IMR-90 (cell line): ENCODE measurements around the gene AIDA. TPM values are rescaled to one million over a fixed set of nuclear protein-coding genes. Genes with fewer than 3 reads are reported as not detected.

Source experiments
- ATAC-seq: fragments of 200-7000 bp; cut with Tn5 transposase; 2 replicates; pipeline ENCODE4 v1.9.1; 2020; ENCODE audit warnings: low read depth, mild to moderate bottlenecking, moderate library complexity
- BruUV-seq: library from RNA; stranded (reverse); fragments of 400-500 nt; replicated peaks from 2 replicates; lab custom pipeline; 2021; lab: Mats Ljungman, UMichigan
- CTCF ChIA-PET: fragments of 300-600 bp; formaldehyde crosslinking; extraction: SDS; loops from one replicate; lab custom pipeline; 2021; ENCODE audit warnings: antibody characterized with exemption; lab: Yijun Ruan, JAX
- POLR2A ChIA-PET: fragments of 300-600 bp; sonication (Branson Sonifier 250); formaldehyde crosslinking; loops from one replicate; lab custom pipeline; 2022; ENCODE audit warnings: antibody characterized with exemption; ENCODE audit not compliant: unreplicated experiment; lab: Charles Lee
- DNase-seq: peaks from one replicate; pipeline ENCODE4 v3.0.0; 2013
- H2AFZ ChIP-seq: replicated peaks from 2 replicates; pipeline ENCODE3; 2013; ENCODE audit warnings: low read length, mild to moderate bottlenecking; ENCODE audit not compliant: poor library complexity
- H2AK5ac ChIP-seq: 2 replicates; pipeline ENCODE4 v1.6.1; 2013; ENCODE audit warnings: low read depth, low read length, inconsistent platforms
- H2AK9ac ChIP-seq: replicated peaks from 2 replicates; pipeline ENCODE3; 2013; ENCODE audit warnings: mild to moderate bottlenecking, low read depth, low read length, moderate library complexity; ENCODE audit not compliant: poor library complexity
- H2BK120ac ChIP-seq: 2 replicates; pipeline ENCODE4 v1.6.1; 2013; ENCODE audit warnings: low read depth, low read length, inconsistent platforms
- H2BK15ac ChIP-seq: 3 replicates; pipeline ENCODE4 v1.6.1; 2013; ENCODE audit warnings: low read depth, low read length, inconsistent platforms
- H2BK20ac ChIP-seq: 2 replicates; pipeline ENCODE4 v1.6.1; 2013; ENCODE audit warnings: low read depth, mild to moderate bottlenecking, inconsistent platforms, low read length, moderate library complexity
- H2BK5ac ChIP-seq: 2 replicates; pipeline ENCODE4 v1.6.1; 2013; ENCODE audit warnings: mild to moderate bottlenecking, low read depth, low read length, inconsistent platforms; ENCODE audit not compliant: poor library complexity, severe bottlenecking
- H3K14ac ChIP-seq: replicated peaks from 2 replicates; pipeline ENCODE4 v1.6.1; 2013; ENCODE audit warnings: low read depth, low read length, inconsistent platforms
- H3K18ac ChIP-seq: 2 replicates; pipeline ENCODE4 v1.6.1; 2013; ENCODE audit warnings: low read depth, low read length, control low read depth
- H3K23ac ChIP-seq: 2 replicates; pipeline ENCODE4 v1.6.1; 2013; ENCODE audit warnings: low read depth, low read length, inconsistent platforms
- H3K27ac ChIP-seq: 2 replicates; pipeline ENCODE4 v1.5.1; 2013; ENCODE audit warnings: mild to moderate bottlenecking, control low read depth, low read length; ENCODE audit not compliant: insufficient read depth
- H3K27me3 ChIP-seq: 2 replicates; pipeline ENCODE4 v1.6.1; 2013; ENCODE audit warnings: low read length; ENCODE audit not compliant: control insufficient read depth, insufficient read depth
- H3K36me3 ChIP-seq: 2 replicates; pipeline ENCODE4 v1.6.1; 2013; ENCODE audit warnings: low read length, mixed read lengths; ENCODE audit not compliant: control insufficient read depth, insufficient read depth
- H3K4ac ChIP-seq: 2 replicates; pipeline ENCODE4 v1.6.1; 2013; ENCODE audit warnings: low read depth, low read length, inconsistent platforms
- H3K4me1 ChIP-seq: 2 replicates; pipeline ENCODE4 v1.6.1; 2013; ENCODE audit warnings: low read length, mixed read lengths; ENCODE audit not compliant: control insufficient read depth, insufficient read depth
- H3K4me2 ChIP-seq: 2 replicates; pipeline ENCODE4 v1.6.1; 2013; ENCODE audit warnings: low read depth, mild to moderate bottlenecking, control low read depth, low read length, moderate library complexity
- H3K4me3 ChIP-seq: 2 replicates; pipeline ENCODE4 v1.5.1; 2013; ENCODE audit warnings: low read depth, mild to moderate bottlenecking, control low read depth, low read length, moderate library complexity; ENCODE audit not compliant: insufficient read depth
- H3K56ac ChIP-seq: 2 replicates; pipeline ENCODE4 v1.6.1; 2013; ENCODE audit warnings: low read length, inconsistent platforms; ENCODE audit not compliant: insufficient read depth; ENCODE audit errors: extremely low read depth
- H3K79me1 ChIP-seq, 2 experiments: 2 replicates each; pipeline ENCODE4 v1.6.1; 2013; ENCODE audit warnings: low read length in 2 of 2, inconsistent platforms in 1 of 2, low read depth in 1 of 2
- H3K9ac ChIP-seq: 2 replicates; pipeline ENCODE4 v1.6.1; 2013; ENCODE audit warnings: low read depth, low read length, control low read depth
- H3K9me1 ChIP-seq: 2 replicates; pipeline ENCODE4 v1.6.1; 2013; ENCODE audit warnings: low read length, inconsistent platforms; ENCODE audit not compliant: insufficient read depth
- H3K9me3 ChIP-seq: 2 replicates; pipeline ENCODE4 v1.6.1; 2013; ENCODE audit warnings: low read length; ENCODE audit not compliant: control insufficient read depth, insufficient read depth
- H4K20me1 ChIP-seq: 2 replicates; pipeline ENCODE4 v1.6.1; 2013; ENCODE audit warnings: low read length, inconsistent platforms; ENCODE audit not compliant: insufficient read depth
- H4K5ac ChIP-seq: 2 replicates; pipeline ENCODE4 v1.6.1; 2013; ENCODE audit warnings: mild to moderate bottlenecking, low read depth, low read length, control low read depth
- H4K8ac ChIP-seq, 2 experiments: 2 replicates each; pipeline ENCODE4 v1.6.1; 2013; ENCODE audit warnings: low read depth in 2 of 2, low read length in 2 of 2, control low read depth in 1 of 2, inconsistent platforms in 1 of 2
- H4K91ac ChIP-seq: 2 replicates; pipeline ENCODE4 v1.6.1; 2013; ENCODE audit warnings: low read depth, low read length, inconsistent platforms; ENCODE audit not compliant: insufficient read depth
- BHLHE40 ChIP-seq: fragments of 150-350 bp; IDR thresholded peaks from 2 replicates; pipeline ENCODE4 v1.6.1; 2016; ENCODE audit warnings: mild to moderate bottlenecking, low read depth, low read length
- CEBPB ChIP-seq: IDR thresholded peaks from 2 replicates; pipeline ENCODE4 v1.6.1; 2012; ENCODE audit warnings: low read depth, low read length, improper control_type of control experiment
- FOS ChIP-seq: fragments of 150-350 bp; IDR thresholded peaks from 2 replicates; pipeline ENCODE4 v1.6.1; 2016; ENCODE audit warnings: low read depth, low read length
- MAFK ChIP-seq: IDR thresholded peaks from 2 replicates; pipeline ENCODE4 v1.6.1; 2012; ENCODE audit warnings: low read depth, low read length, improper control_type of control experiment
- POLR2A ChIP-seq: IDR thresholded peaks from 2 replicates; pipeline ENCODE4 v1.6.1; 2012; ENCODE audit warnings: mild to moderate bottlenecking, low read depth, low read length
- RAD21 ChIP-seq: IDR thresholded peaks from 2 replicates; pipeline ENCODE4 v1.6.1; 2012; ENCODE audit warnings: low read length, improper control_type of control experiment
- RCOR1 ChIP-seq: IDR thresholded peaks from 2 replicates; pipeline ENCODE4 v1.6.1; 2012; ENCODE audit warnings: mild to moderate bottlenecking, low read length, improper control_type of control experiment; ENCODE audit not compliant: insufficient replicate concordance
- RFX5 ChIP-seq: IDR thresholded peaks from 2 replicates; pipeline ENCODE4 v1.8.0; 2012; ENCODE audit warnings: low read depth, mild to moderate bottlenecking, low read length, moderate library complexity
- SMC3 ChIP-seq: fragments of 150-350 bp; IDR thresholded peaks from 2 replicates; pipeline ENCODE4 v1.6.1; 2016; ENCODE audit warnings: low read depth, mild to moderate bottlenecking, antibody characterized with exemption, low read length, moderate library complexity
- USF2 ChIP-seq: fragments of 150-350 bp; IDR thresholded peaks from 2 replicates; pipeline ENCODE4 v1.6.1; 2017; ENCODE audit warnings: mild to moderate bottlenecking, antibody characterized with exemption, low read length, low read depth
- WGBS, 2 experiments: methylation state at CpG; one replicate each; pipeline versions ENCODE4 v1.1.5 to v1.1.7; 2013; ENCODE audit warnings: missing lambda C conversion rate in 2 of 2; ENCODE audit not compliant: insufficient read length in 1 of 2; ENCODE audit errors: extremely low coverage in 2 of 2; 5-methylcytosine and 5-hydroxymethylcytosine counted together
- dilution Hi-C: fragments of 300-500 bp; cut with HindIII; formaldehyde crosslinking; loops from one replicate; pipeline ENCODE4 v1.14.3; 2018; ENCODE audit warnings: low sequenced_read_pairs; ENCODE audit not compliant: unreplicated experiment
- in situ Hi-C: fragments of 300-500 bp; cut with MboI; formaldehyde crosslinking; loops from 3 replicates; pipeline ENCODE4 v1.14.3; 2019; ENCODE audit warnings: low sequenced_read_pairs, inconsistent platforms, mixed read lengths
- intact Hi-C: fragments of 100-400 bp; cut with micrococcal nuclease; formaldehyde crosslinking; loops from 2 replicates; pipeline ENCODE4 v1.10.0; 2022
- polyA plus RNA-seq, 3 experiments: library from polyadenylated mRNA; depleted of rRNA; stranded (reverse); fragments of >200 nt; gene quantifications; 2 replicates each; pipeline ENCODE4 v1.2.3, GENCODE V29; 2012; ENCODE audit warnings: low replicate concordance in 1 of 3
- total RNA-seq: library from RNA; depleted of rRNA; stranded (reverse); fragments of >200 nt; gene quantifications from 2 replicates; pipeline ENCODE4 v1.2.3, GENCODE V29; 2012
- TF ChIP-seq, protein P1 (sequence below): fragments of 150-350 bp; IDR thresholded peaks from 2 replicates; pipeline ENCODE4 v1.6.1; 2016; ENCODE audit warnings: low read depth, mild to moderate bottlenecking, low read length, moderate library complexity, borderline replicate concordance
- TF ChIP-seq, protein P2 (sequence below): conservative IDR thresholded peaks from 2 replicates; pipeline ENCODE4 v1.5.1; 2012; ENCODE audit warnings: mild to moderate bottlenecking, low read depth, low read length, improper control_type of control experiment

Gene AIDA
- total and polyA plus RNA-seq, 2 of the 4 experiments (the other 2 are of a cell fraction): 47.9 to 48.6 TPM

- BruUV-seq: no TSS peak
- in situ Hi-C loops: no loop called here
- H3K27me3 ChIP-seq: no peaks in the 10 kb centered on the region
- peaks cover 4 to 11% of the 10 kb centered on the region in 2 experiments; a peak in 2 of 4 replicates for H3K79me1 ChIP-seq
- dilution Hi-C loops: no loop called here
- H3K9me3 ChIP-seq: no peaks in the 10 kb centered on the region
- H3K23ac ChIP-seq: no peak overlapping the region
- H4K5ac ChIP-seq: no peak overlapping the region
- H2BK15ac ChIP-seq: no peak overlapping the region
- WGBS, 2 experiments: no CpG with 5 or more reads among the region's 1 CpG
- H3K18ac ChIP-seq: no peak overlapping the region
- H3K4ac ChIP-seq: no peak overlapping the region
- no peak overlapping the region for H3K4me2 ChIP-seq
- no peak overlapping the region for H3K56ac ChIP-seq
- no peak overlapping the region for H2BK5ac ChIP-seq
- H4K8ac ChIP-seq: no peak overlapping the region
- H3K9ac ChIP-seq: no peak overlapping the region
- H2AK9ac ChIP-seq: no peak overlapping the region
- no peak for TF ChIP-seq SMC3
- TF ChIP-seq MAFK: no peak
- no peak for TF ChIP-seq POLR2A
- TF ChIP-seq, protein P1, sequence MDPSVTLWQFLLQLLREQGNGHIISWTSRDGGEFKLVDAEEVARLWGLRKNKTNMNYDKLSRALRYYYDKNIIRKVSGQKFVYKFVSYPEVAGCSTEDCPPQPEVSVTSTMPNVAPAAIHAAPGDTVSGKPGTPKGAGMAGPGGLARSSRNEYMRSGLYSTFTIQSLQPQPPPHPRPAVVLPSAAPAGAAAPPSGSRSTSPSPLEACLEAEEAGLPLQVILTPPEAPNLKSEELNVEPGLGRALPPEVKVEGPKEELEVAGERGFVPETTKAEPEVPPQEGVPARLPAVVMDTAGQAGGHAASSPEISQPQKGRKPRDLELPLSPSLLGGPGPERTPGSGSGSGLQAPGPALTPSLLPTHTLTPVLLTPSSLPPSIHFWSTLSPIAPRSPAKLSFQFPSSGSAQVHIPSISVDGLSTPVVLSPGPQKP: no peak
- no peak for TF ChIP-seq RFX5
- no peak for TF ChIP-seq USF2
- no peak for TF ChIP-seq FOS
- TF ChIP-seq, protein P2, sequence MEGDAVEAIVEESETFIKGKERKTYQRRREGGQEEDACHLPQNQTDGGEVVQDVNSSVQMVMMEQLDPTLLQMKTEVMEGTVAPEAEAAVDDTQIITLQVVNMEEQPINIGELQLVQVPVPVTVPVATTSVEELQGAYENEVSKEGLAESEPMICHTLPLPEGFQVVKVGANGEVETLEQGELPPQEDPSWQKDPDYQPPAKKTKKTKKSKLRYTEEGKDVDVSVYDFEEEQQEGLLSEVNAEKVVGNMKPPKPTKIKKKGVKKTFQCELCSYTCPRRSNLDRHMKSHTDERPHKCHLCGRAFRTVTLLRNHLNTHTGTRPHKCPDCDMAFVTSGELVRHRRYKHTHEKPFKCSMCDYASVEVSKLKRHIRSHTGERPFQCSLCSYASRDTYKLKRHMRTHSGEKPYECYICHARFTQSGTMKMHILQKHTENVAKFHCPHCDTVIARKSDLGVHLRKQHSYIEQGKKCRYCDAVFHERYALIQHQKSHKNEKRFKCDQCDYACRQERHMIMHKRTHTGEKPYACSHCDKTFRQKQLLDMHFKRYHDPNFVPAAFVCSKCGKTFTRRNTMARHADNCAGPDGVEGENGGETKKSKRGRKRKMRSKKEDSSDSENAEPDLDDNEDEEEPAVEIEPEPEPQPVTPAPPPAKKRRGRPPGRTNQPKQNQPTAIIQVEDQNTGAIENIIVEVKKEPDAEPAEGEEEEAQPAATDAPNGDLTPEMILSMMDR: no peak
- TF ChIP-seq RCOR1: no peak
- TF ChIP-seq RAD21: no peak
- TF ChIP-seq BHLHE40: no peak
- TF ChIP-seq CEBPB: no peak
- no peak overlapping the region for H4K91ac ChIP-seq
- no peak overlapping the region for H3K4me3 ChIP-seq
- peaks cover 24% of the 10 kb centered on the region for H3K36me3 ChIP-seq
- peaks cover 3% of the 10 kb centered on the region; the same call in 1 of the 2 replicates for H4K20me1 ChIP-seq
- intact Hi-C loops: no loop called here
- ATAC-seq (no peak), DNase-seq (no peak)
- CTCF ChIA-PET: interaction anchor here (0.6 kb wide), 1 partner anchor 44 kb away, joined by 3 read pairs; no protein-coding TSS in a partner anchor
- H2BK120ac ChIP-seq: no peak overlapping the region
- peaks cover 4% of the 10 kb centered on the region for H3K9me1 ChIP-seq
- H2AK5ac ChIP-seq: no peak overlapping the region
- H3K14ac ChIP-seq: no peak overlapping the region
- H2AFZ ChIP-seq: no peak overlapping the region
- POLR2A ChIA-PET: no interaction called here
- H2BK20ac ChIP-seq: no peak overlapping the region
- H3K4me1 ChIP-seq: peaks cover 7% of the 10 kb centered on the region
- H3K27ac ChIP-seq: no peak overlapping the region
Measured at GRCh38 chr1:222670110-222670509, 42.2 kb downstream of the AIDA start.
